Keratinocyte (primary cell): Measurements from ENCODE around the gene ZNFX1. TPM values are rescaled to one million over a fixed set of nuclear protein-coding genes. Genes with fewer than 3 reads are reported as not detected.
"Not testable (repeated sequence)": the region's sequence is repeated elsewhere in the genome, so short reads cannot be mapped to it uniquely, and the experiment has no call there.

Experiments used
- DNase-seq: peaks from one replicate; pipeline ENCODE4 v3.0.0-alpha.2; 2011; ENCODE audit warnings: low read depth, missing footprints, low spot score
- FAIRE-seq: peaks from 2 replicates; lab custom pipeline; 2011; peaks lifted over from hg19 to GRCh38; lab: Jason Lieb, UNC
- H2AFZ ChIP-seq: 2 replicates; pipeline ENCODE4 v1.6.0; 2012; ENCODE audit warnings: low read length, control low read depth, inconsistent platforms; ENCODE audit not compliant: control insufficient read depth
- H3K27ac ChIP-seq: 2 replicates; pipeline ENCODE4 v1.5.1; 2011; ENCODE audit warnings: low read length; ENCODE audit not compliant: control insufficient read depth, insufficient read depth
- H3K27me3 ChIP-seq: 3 replicates; pipeline ENCODE4 v1.6.0; 2011; ENCODE audit warnings: low read length; ENCODE audit not compliant: control insufficient read depth, insufficient read depth; ENCODE audit errors: extremely low read depth
- H3K36me3 ChIP-seq, 2 experiments: 2 replicates in 1 of 2; 3 replicates in 1 of 2; pipeline ENCODE4 v1.5.1; 2011; ENCODE audit warnings: low read length in 2 of 2, mild to moderate bottlenecking in 1 of 2; ENCODE audit not compliant: control insufficient read depth in 2 of 2, insufficient read depth in 2 of 2; ENCODE audit errors: extremely low read depth in 1 of 2
- H3K4me1 ChIP-seq: 3 replicates; pipeline ENCODE4 v1.5.1; 2011; ENCODE audit warnings: low read length; ENCODE audit not compliant: control insufficient read depth, insufficient read depth; ENCODE audit errors: extremely low read depth
- H3K4me2 ChIP-seq: 3 replicates; pipeline ENCODE4 v1.6.0; 2011; ENCODE audit warnings: low read depth, low read length; ENCODE audit not compliant: control insufficient read depth, insufficient read depth; ENCODE audit errors: extremely low read depth
- H3K4me3 ChIP-seq, 3 experiments: fragments of 200-600 bp in 1 of 3; sonication (generic) in 1 of 3; 2 replicates in 2 of 3; 3 replicates in 1 of 3; pipeline ENCODE4 v1.5.1; 2011 to 2016; ENCODE audit warnings: low read length in 3 of 3, mild to moderate bottlenecking in 3 of 3, control low read depth in 2 of 3, inconsistent platforms in 1 of 3, low read depth in 1 of 3, mixed read lengths in 1 of 3, mixed run types in 1 of 3, moderate library complexity in 1 of 3; ENCODE audit not compliant: control insufficient read depth in 2 of 3, insufficient read depth in 2 of 3; ENCODE audit errors: extremely low read depth in 1 of 3
- H3K79me2 ChIP-seq: 2 replicates; pipeline ENCODE4 v1.6.0; 2012; ENCODE audit warnings: low read length; ENCODE audit not compliant: control insufficient read depth, insufficient read depth
- H3K9ac ChIP-seq: 3 replicates; pipeline ENCODE4 v1.6.0; 2011; ENCODE audit warnings: low read length; ENCODE audit not compliant: control insufficient read depth, insufficient read depth; ENCODE audit errors: extremely low read depth
- H3K9me1 ChIP-seq: 3 replicates; pipeline ENCODE4 v1.6.0; 2011; ENCODE audit warnings: low read length; ENCODE audit not compliant: control insufficient read depth, insufficient read depth; ENCODE audit errors: extremely low read depth
- H3K9me3 ChIP-seq: 2 replicates; pipeline ENCODE4 v1.5.1; 2012; ENCODE audit warnings: low read depth, low read length; ENCODE audit not compliant: control insufficient read depth
- H4K20me1 ChIP-seq: 3 replicates; pipeline ENCODE4 v1.6.0; 2011; ENCODE audit warnings: low read length; ENCODE audit not compliant: control insufficient read depth, insufficient read depth; ENCODE audit errors: extremely low read depth
- EZH2 ChIP-seq: IDR thresholded peaks from one replicate; pipeline ENCODE4 v1.6.1; 2012; ENCODE audit warnings: inconsistent platforms, mild to moderate bottlenecking, low read length, moderate library complexity
- dilution Hi-C: fragments of 300-500 bp; cut with MboI; formaldehyde crosslinking; loops from one replicate; pipeline ENCODE4 v1.7.0; 2020; ENCODE audit warnings: low sequenced_read_pairs; ENCODE audit not compliant: extremely low pct_ligation_motif_present
- polyA plus RNA-seq, 5 experiments: library from polyadenylated mRNA; depleted of rRNA in 3 of 5; stranded (reverse) in 3 of 5; stranded (forward) in 1 of 5; unstranded in 1 of 5; fragments of >200 nt; gene quantifications; 1 replicate in 1 of 5; 2 replicates in 3 of 5; 3 replicates in 1 of 5; pipeline versions ENCODE4 v1.2.1 to v1.2.3, GENCODE V29; 2011 to 2012; ENCODE audit warnings: missing spikeins in 2 of 5, low read depth in 1 of 5, low replicate concordance in 1 of 5
- TF ChIP-seq, protein P1 (sequence below), 3 experiments: IDR thresholded peaks in 1 of 3; conservative IDR thresholded peaks in 1 of 3; optimal IDR thresholded peaks in 1 of 3; 2 replicates in 2 of 3; 3 replicates in 1 of 3; pipeline versions ENCODE3 to v1.5.1; 2011; ENCODE audit warnings: low read length in 3 of 3, mild to moderate bottlenecking in 3 of 3, moderate library complexity in 2 of 3, control low read depth in 1 of 3, inconsistent platforms in 1 of 3; ENCODE audit not compliant: insufficient read depth in 2 of 3; ENCODE audit errors: extremely low read depth in 1 of 3

Gene ZNFX1
- polyA plus RNA-seq, 1 donor (not counting 4 experiments of a cell fraction or from before 2014, with no cell fraction given), result 14.2 TPM

- DNase-seq, result peak; percentile 98
- peak; percentile 83 for FAIRE-seq
- H3K27ac ChIP-seq, result peak within 1 kb of the TSS; percentile 93
These were observed 58.5 kb downstream of the ZNFX1 start, which contains the start of gene DDX27 for GRCh38 chr20:49219091-49219923. Gene DDX27, plus strand, starts transcription at chr20:49219416. Its CDS starts 33 bp downstream, at chr20:49219449.

GRCh38 chr20:49218739-49219090, 59.1 kb downstream of the ZNFX1 start:
- FAIRE-seq, H3K4me3 ChIP-seq, H4K20me1 ChIP-seq, H3K9me3 ChIP-seq, DNase-seq, H3K9me1 ChIP-seq, H3K27me3 ChIP-seq, dilution Hi-C loops: not testable (repeated sequence)
- peaks cover 7 to 13% of the 10 kb centered on the region in 2 experiments for H3K36me3 ChIP-seq
- H3K79me2 ChIP-seq, result peaks cover 23% of the 10 kb centered on the region
- H3K4me1 ChIP-seq, result peaks cover 11% of the 10 kb centered on the region
- peak overlapping the region; percentile 93 for H3K27ac ChIP-seq
- peak overlapping the region; percentile 17 for H2AFZ ChIP-seq
- peak overlapping the region; percentile 97 for H3K4me2 ChIP-seq
- H3K9ac ChIP-seq, result peak overlapping the region; percentile 92

More at GRCh38 chr20:49219091-49219923, 58.5 kb downstream of the ZNFX1 start, which contains the start of gene DDX27:
- no peaks in the 10 kb centered on the region for H3K27me3 ChIP-seq
- H3K4me1 ChIP-seq, result peaks cover 11% of the 10 kb centered on the region
- H3K4me2 ChIP-seq, result peak within 1 kb of the TSS; percentile 97
- peaks cover 23% of the 10 kb centered on the region for H3K79me2 ChIP-seq
- peak within 1 kb of the TSS; percentile 100 for H2AFZ ChIP-seq
- H4K20me1 ChIP-seq, result no peaks in the 10 kb centered on the region
- no peaks in the 10 kb centered on the region for H3K9me3 ChIP-seq
- H3K9ac ChIP-seq, result peak within 1 kb of the TSS; percentile 92
- H3K4me3 ChIP-seq, result peak within 1 kb of the TSS; percentile 75 to 100 (median 90)
- no peaks in the 10 kb centered on the region for H3K9me1 ChIP-seq
- peaks cover 7 to 18% of the 10 kb centered on the region in 2 experiments for H3K36me3 ChIP-seq
- no peak for TF ChIP-seq EZH2
- TF ChIP-seq, protein P1, sequence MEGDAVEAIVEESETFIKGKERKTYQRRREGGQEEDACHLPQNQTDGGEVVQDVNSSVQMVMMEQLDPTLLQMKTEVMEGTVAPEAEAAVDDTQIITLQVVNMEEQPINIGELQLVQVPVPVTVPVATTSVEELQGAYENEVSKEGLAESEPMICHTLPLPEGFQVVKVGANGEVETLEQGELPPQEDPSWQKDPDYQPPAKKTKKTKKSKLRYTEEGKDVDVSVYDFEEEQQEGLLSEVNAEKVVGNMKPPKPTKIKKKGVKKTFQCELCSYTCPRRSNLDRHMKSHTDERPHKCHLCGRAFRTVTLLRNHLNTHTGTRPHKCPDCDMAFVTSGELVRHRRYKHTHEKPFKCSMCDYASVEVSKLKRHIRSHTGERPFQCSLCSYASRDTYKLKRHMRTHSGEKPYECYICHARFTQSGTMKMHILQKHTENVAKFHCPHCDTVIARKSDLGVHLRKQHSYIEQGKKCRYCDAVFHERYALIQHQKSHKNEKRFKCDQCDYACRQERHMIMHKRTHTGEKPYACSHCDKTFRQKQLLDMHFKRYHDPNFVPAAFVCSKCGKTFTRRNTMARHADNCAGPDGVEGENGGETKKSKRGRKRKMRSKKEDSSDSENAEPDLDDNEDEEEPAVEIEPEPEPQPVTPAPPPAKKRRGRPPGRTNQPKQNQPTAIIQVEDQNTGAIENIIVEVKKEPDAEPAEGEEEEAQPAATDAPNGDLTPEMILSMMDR (optimal IDR thresholded peaks at IDR 0.05 in 1 of 3, IDR thresholded peaks at IDR 0.05 in 1 of 3, conservative IDR thresholded peaks at IDR 0.05 in 1 of 3; ENCODE audit: extremely low read depth in 1 of 3, insufficient read depth in 2 of 3, low read length in 3 of 3), result no peak
- dilution Hi-C loops, result no loop called here
